IMR-90 (cell line): ENCODE measurements around the gene BCL2L15. TPM values are rescaled to one million over a fixed set of nuclear protein-coding genes. Genes with fewer than 3 reads are reported as not detected.

Experiments used
- ATAC-seq: fragments of 200-7000 bp; cut with Tn5 transposase; 2 replicates; pipeline ENCODE4 v1.9.1; 2020; ENCODE audit warnings: low read depth, mild to moderate bottlenecking, moderate library complexity
- BruUV-seq: library from RNA; stranded (reverse); fragments of 400-500 nt; replicated peaks from 2 replicates; lab custom pipeline; 2021; lab: Mats Ljungman, UMichigan
- CTCF ChIA-PET: fragments of 300-600 bp; formaldehyde crosslinking; extraction: SDS; loops from one replicate; lab custom pipeline; 2021; ENCODE audit warnings: antibody characterized with exemption; lab: Yijun Ruan, JAX
- POLR2A ChIA-PET: fragments of 300-600 bp; sonication (Branson Sonifier 250); formaldehyde crosslinking; loops from one replicate; lab custom pipeline; 2022; ENCODE audit warnings: antibody characterized with exemption; ENCODE audit not compliant: unreplicated experiment; lab: Charles Lee
- DNase-seq: peaks from one replicate; pipeline ENCODE4 v3.0.0; 2013
- H2AFZ ChIP-seq: replicated peaks from 2 replicates; pipeline ENCODE3; 2013; ENCODE audit warnings: low read length, mild to moderate bottlenecking; ENCODE audit not compliant: poor library complexity
- H2AK5ac ChIP-seq: 2 replicates; pipeline ENCODE4 v1.6.1; 2013; ENCODE audit warnings: low read depth, low read length, inconsistent platforms
- H2AK9ac ChIP-seq: replicated peaks from 2 replicates; pipeline ENCODE3; 2013; ENCODE audit warnings: mild to moderate bottlenecking, low read depth, low read length, moderate library complexity; ENCODE audit not compliant: poor library complexity
- H2BK120ac ChIP-seq: 2 replicates; pipeline ENCODE4 v1.6.1; 2013; ENCODE audit warnings: low read depth, low read length, inconsistent platforms
- H2BK15ac ChIP-seq: 3 replicates; pipeline ENCODE4 v1.6.1; 2013; ENCODE audit warnings: low read depth, low read length, inconsistent platforms
- H2BK20ac ChIP-seq: 2 replicates; pipeline ENCODE4 v1.6.1; 2013; ENCODE audit warnings: low read depth, mild to moderate bottlenecking, inconsistent platforms, low read length, moderate library complexity
- H2BK5ac ChIP-seq: 2 replicates; pipeline ENCODE4 v1.6.1; 2013; ENCODE audit warnings: mild to moderate bottlenecking, low read depth, low read length, inconsistent platforms; ENCODE audit not compliant: poor library complexity, severe bottlenecking
- H3K14ac ChIP-seq: replicated peaks from 2 replicates; pipeline ENCODE4 v1.6.1; 2013; ENCODE audit warnings: low read depth, low read length, inconsistent platforms
- H3K18ac ChIP-seq: 2 replicates; pipeline ENCODE4 v1.6.1; 2013; ENCODE audit warnings: low read depth, low read length, control low read depth
- H3K23ac ChIP-seq: 2 replicates; pipeline ENCODE4 v1.6.1; 2013; ENCODE audit warnings: low read depth, low read length, inconsistent platforms
- H3K27ac ChIP-seq: 2 replicates; pipeline ENCODE4 v1.5.1; 2013; ENCODE audit warnings: mild to moderate bottlenecking, control low read depth, low read length; ENCODE audit not compliant: insufficient read depth
- H3K27me3 ChIP-seq: 2 replicates; pipeline ENCODE4 v1.6.1; 2013; ENCODE audit warnings: low read length; ENCODE audit not compliant: control insufficient read depth, insufficient read depth
- H3K36me3 ChIP-seq: 2 replicates; pipeline ENCODE4 v1.6.1; 2013; ENCODE audit warnings: low read length, mixed read lengths; ENCODE audit not compliant: control insufficient read depth, insufficient read depth
- H3K4ac ChIP-seq: 2 replicates; pipeline ENCODE4 v1.6.1; 2013; ENCODE audit warnings: low read depth, low read length, inconsistent platforms
- H3K4me1 ChIP-seq: 2 replicates; pipeline ENCODE4 v1.6.1; 2013; ENCODE audit warnings: low read length, mixed read lengths; ENCODE audit not compliant: control insufficient read depth, insufficient read depth
- H3K4me2 ChIP-seq: 2 replicates; pipeline ENCODE4 v1.6.1; 2013; ENCODE audit warnings: low read depth, mild to moderate bottlenecking, control low read depth, low read length, moderate library complexity
- H3K4me3 ChIP-seq: 2 replicates; pipeline ENCODE4 v1.5.1; 2013; ENCODE audit warnings: low read depth, mild to moderate bottlenecking, control low read depth, low read length, moderate library complexity; ENCODE audit not compliant: insufficient read depth
- H3K56ac ChIP-seq: 2 replicates; pipeline ENCODE4 v1.6.1; 2013; ENCODE audit warnings: low read length, inconsistent platforms; ENCODE audit not compliant: insufficient read depth; ENCODE audit errors: extremely low read depth
- H3K79me1 ChIP-seq, 2 experiments: 2 replicates each; pipeline ENCODE4 v1.6.1; 2013; ENCODE audit warnings: low read length in 2 of 2, inconsistent platforms in 1 of 2, low read depth in 1 of 2
- H3K9ac ChIP-seq: 2 replicates; pipeline ENCODE4 v1.6.1; 2013; ENCODE audit warnings: low read depth, low read length, control low read depth
- H3K9me1 ChIP-seq: 2 replicates; pipeline ENCODE4 v1.6.1; 2013; ENCODE audit warnings: low read length, inconsistent platforms; ENCODE audit not compliant: insufficient read depth
- H3K9me3 ChIP-seq: 2 replicates; pipeline ENCODE4 v1.6.1; 2013; ENCODE audit warnings: low read length; ENCODE audit not compliant: control insufficient read depth, insufficient read depth
- H4K20me1 ChIP-seq: 2 replicates; pipeline ENCODE4 v1.6.1; 2013; ENCODE audit warnings: low read length, inconsistent platforms; ENCODE audit not compliant: insufficient read depth
- H4K5ac ChIP-seq: 2 replicates; pipeline ENCODE4 v1.6.1; 2013; ENCODE audit warnings: mild to moderate bottlenecking, low read depth, low read length, control low read depth
- H4K8ac ChIP-seq, 2 experiments: 2 replicates each; pipeline ENCODE4 v1.6.1; 2013; ENCODE audit warnings: low read depth in 2 of 2, low read length in 2 of 2, control low read depth in 1 of 2, inconsistent platforms in 1 of 2
- H4K91ac ChIP-seq: 2 replicates; pipeline ENCODE4 v1.6.1; 2013; ENCODE audit warnings: low read depth, low read length, inconsistent platforms; ENCODE audit not compliant: insufficient read depth
- BHLHE40 ChIP-seq: fragments of 150-350 bp; IDR thresholded peaks from 2 replicates; pipeline ENCODE4 v1.6.1; 2016; ENCODE audit warnings: mild to moderate bottlenecking, low read depth, low read length
- CEBPB ChIP-seq: IDR thresholded peaks from 2 replicates; pipeline ENCODE4 v1.6.1; 2012; ENCODE audit warnings: low read depth, low read length, improper control_type of control experiment
- CHD1 ChIP-seq: IDR thresholded peaks from 2 replicates; pipeline ENCODE4 v1.6.1; 2012; ENCODE audit warnings: low read depth, low read length, improper control_type of control experiment
- CTCF ChIP-seq: conservative IDR thresholded peaks from 2 replicates; pipeline ENCODE4 v1.5.1; 2012; ENCODE audit warnings: mild to moderate bottlenecking, low read depth, low read length, improper control_type of control experiment
- ELK1 ChIP-seq: fragments of 150-350 bp; IDR thresholded peaks from 2 replicates; pipeline ENCODE4 v1.6.1; 2016; ENCODE audit warnings: low read depth, mild to moderate bottlenecking, low read length, moderate library complexity, borderline replicate concordance
- FOS ChIP-seq: fragments of 150-350 bp; IDR thresholded peaks from 2 replicates; pipeline ENCODE4 v1.6.1; 2016; ENCODE audit warnings: low read depth, low read length
- MAFK ChIP-seq: IDR thresholded peaks from 2 replicates; pipeline ENCODE4 v1.6.1; 2012; ENCODE audit warnings: low read depth, low read length, improper control_type of control experiment
- MAZ ChIP-seq: IDR thresholded peaks from 2 replicates; pipeline ENCODE4 v1.6.1; 2012; ENCODE audit warnings: low read depth, mild to moderate bottlenecking, low read length, improper control_type of control experiment, moderate library complexity, borderline replicate concordance
- MXI1 ChIP-seq: IDR thresholded peaks from 2 replicates; pipeline ENCODE4 v1.6.1; 2012; ENCODE audit warnings: low read depth, mild to moderate bottlenecking, low read length, moderate library complexity, borderline replicate concordance
- NFE2L2 ChIP-seq: fragments of 150-350 bp; IDR thresholded peaks from 2 replicates; pipeline ENCODE4 v1.6.1; 2016; ENCODE audit warnings: low read depth, mild to moderate bottlenecking, low read length
- POLR2A ChIP-seq: IDR thresholded peaks from 2 replicates; pipeline ENCODE4 v1.6.1; 2012; ENCODE audit warnings: mild to moderate bottlenecking, low read depth, low read length
- RAD21 ChIP-seq: IDR thresholded peaks from 2 replicates; pipeline ENCODE4 v1.6.1; 2012; ENCODE audit warnings: low read length, improper control_type of control experiment
- RCOR1 ChIP-seq: IDR thresholded peaks from 2 replicates; pipeline ENCODE4 v1.6.1; 2012; ENCODE audit warnings: mild to moderate bottlenecking, low read length, improper control_type of control experiment; ENCODE audit not compliant: insufficient replicate concordance
- RFX5 ChIP-seq: IDR thresholded peaks from 2 replicates; pipeline ENCODE4 v1.8.0; 2012; ENCODE audit warnings: low read depth, mild to moderate bottlenecking, low read length, moderate library complexity
- SMC3 ChIP-seq: fragments of 150-350 bp; IDR thresholded peaks from 2 replicates; pipeline ENCODE4 v1.6.1; 2016; ENCODE audit warnings: low read depth, mild to moderate bottlenecking, antibody characterized with exemption, low read length, moderate library complexity
- WGBS, 2 experiments: methylation state at CpG; one replicate each; pipeline versions ENCODE4 v1.1.5 to v1.1.7; 2013; ENCODE audit warnings: missing lambda C conversion rate in 2 of 2; ENCODE audit not compliant: insufficient read length in 1 of 2; ENCODE audit errors: extremely low coverage in 2 of 2; 5-methylcytosine and 5-hydroxymethylcytosine counted together
- dilution Hi-C: fragments of 300-500 bp; cut with HindIII; formaldehyde crosslinking; loops from one replicate; pipeline ENCODE4 v1.14.3; 2018; ENCODE audit warnings: low sequenced_read_pairs; ENCODE audit not compliant: unreplicated experiment
- in situ Hi-C: fragments of 300-500 bp; cut with MboI; formaldehyde crosslinking; loops from 3 replicates; pipeline ENCODE4 v1.14.3; 2019; ENCODE audit warnings: low sequenced_read_pairs, inconsistent platforms, mixed read lengths
- intact Hi-C: fragments of 100-400 bp; cut with micrococcal nuclease; formaldehyde crosslinking; loops from 2 replicates; pipeline ENCODE4 v1.10.0; 2022
- polyA plus RNA-seq, 3 experiments: library from polyadenylated mRNA; depleted of rRNA; stranded (reverse); fragments of >200 nt; gene quantifications; 2 replicates each; pipeline ENCODE4 v1.2.3, GENCODE V29; 2012; ENCODE audit warnings: low replicate concordance in 1 of 3
- total RNA-seq: library from RNA; depleted of rRNA; stranded (reverse); fragments of >200 nt; gene quantifications from 2 replicates; pipeline ENCODE4 v1.2.3, GENCODE V29; 2012
- TF ChIP-seq, protein P1 (sequence below): fragments of 150-350 bp; IDR thresholded peaks from 2 replicates; pipeline ENCODE4 v1.6.1; 2017; ENCODE audit warnings: mild to moderate bottlenecking, antibody characterized with exemption, low read length, low read depth

Gene BCL2L15
- total and polyA plus RNA-seq, 2 of the 4 experiments (the other 2 are of a cell fraction): under 0.01 to 0.15 TPM

GRCh38 chr1:113875714-113876113 is 11.7 kb downstream of the BCL2L15 start:
- H3K4ac ChIP-seq: no peak overlapping the region
- H2AK5ac ChIP-seq: no peak overlapping the region
- H3K4me2 ChIP-seq: no peak overlapping the region
- no peak overlapping the region for H2BK120ac ChIP-seq
- H3K9me3 ChIP-seq: no peaks in the 10 kb centered on the region
- intact Hi-C loops (no loop called here), dilution Hi-C loops (no loop called here), in situ Hi-C loops (no loop called here)
- 0 out of 2 replicates have a peak, but pooled peaks cover 2% of the 10 kb centered on the region for H3K4me1 ChIP-seq
- WGBS, 2 experiments: no CpG with 5 or more reads among the region's 2 CpGs
- BruUV-seq: no TSS peak
- peaks cover 3% of the 10 kb centered on the region; the same call in 1 of the 2 replicates for H3K9me1 ChIP-seq
- no peak overlapping the region; the same call in 1 of the 2 replicates for H3K56ac ChIP-seq
- H4K8ac ChIP-seq: no peak overlapping the region
- no peak overlapping the region for H2BK15ac ChIP-seq
- no peaks in the 10 kb centered on the region for H4K20me1 ChIP-seq
- no peaks in the 10 kb centered on the region for H3K36me3 ChIP-seq
- H3K18ac ChIP-seq: no peak overlapping the region
- H2BK5ac ChIP-seq: no peak overlapping the region
- no peaks in the 10 kb centered on the region for H3K27me3 ChIP-seq
- H3K4me3 ChIP-seq: no peak overlapping the region
- no peak for ATAC-seq
- H2BK20ac ChIP-seq: no peak overlapping the region
- H2AFZ ChIP-seq: no peak overlapping the region
- ChIA-PET POLR2A (no interaction called here), CTCF (no interaction called here)
- no peak overlapping the region for H4K91ac ChIP-seq
- no peak overlapping the region for H3K9ac ChIP-seq
- H3K14ac ChIP-seq: no peak overlapping the region
- DNase-seq: no peak
- H3K23ac ChIP-seq: no peak overlapping the region
- TF ChIP-seq POLR2A (no peak), RCOR1 (no peak), CEBPB (no peak), BHLHE40 (no peak), MXI1 (no peak), ELK1 (no peak), SMC3 (no peak), CTCF (no peak), FOS (no peak), RFX5 (no peak), RAD21 (no peak), NFE2L2 (no peak), CHD1 (no peak), MAZ (no peak), MAFK (no peak)
- TF ChIP-seq, protein P1, sequence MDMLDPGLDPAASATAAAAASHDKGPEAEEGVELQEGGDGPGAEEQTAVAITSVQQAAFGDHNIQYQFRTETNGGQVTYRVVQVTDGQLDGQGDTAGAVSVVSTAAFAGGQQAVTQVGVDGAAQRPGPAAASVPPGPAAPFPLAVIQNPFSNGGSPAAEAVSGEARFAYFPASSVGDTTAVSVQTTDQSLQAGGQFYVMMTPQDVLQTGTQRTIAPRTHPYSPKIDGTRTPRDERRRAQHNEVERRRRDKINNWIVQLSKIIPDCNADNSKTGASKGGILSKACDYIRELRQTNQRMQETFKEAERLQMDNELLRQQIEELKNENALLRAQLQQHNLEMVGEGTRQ: no peak
- H4K5ac ChIP-seq: no peak overlapping the region
- H3K79me1 ChIP-seq: no peaks in the 10 kb centered on the region
- no peak overlapping the region for H2AK9ac ChIP-seq
- no peak overlapping the region for H3K27ac ChIP-seq
